Ishikawa (cell line): ENCODE data around the gene SPRED2.

Experiments used
- CEBPB ChIP-seq: IDR thresholded peaks from 2 replicates; pipeline ENCODE4 v1.6.1; 2012
- CREB1 ChIP-seq: IDR thresholded peaks from 2 replicates; pipeline ENCODE4 v1.6.1; 2012; ENCODE audit warnings: low read depth
- EGR1 ChIP-seq: IDR thresholded peaks from 2 replicates; pipeline ENCODE4 v1.6.1; 2012
- EP300 ChIP-seq: IDR thresholded peaks from 2 replicates; pipeline ENCODE4 v1.6.1; 2012; ENCODE audit warnings: borderline replicate concordance
- FOXM1 ChIP-seq: IDR thresholded peaks from 2 replicates; pipeline ENCODE4 v1.6.1; 2012; ENCODE audit warnings: low read depth, borderline replicate concordance
- NFIC ChIP-seq: IDR thresholded peaks from 2 replicates; pipeline ENCODE4 v1.6.1; 2012
- RAD21 ChIP-seq: IDR thresholded peaks from 2 replicates; pipeline ENCODE4 v1.6.1; 2012; ENCODE audit warnings: low read depth
- TAF1 ChIP-seq: IDR thresholded peaks from 2 replicates; pipeline ENCODE4 v1.6.1; 2012; ENCODE audit warnings: low read depth, mild to moderate bottlenecking
- TCF12 ChIP-seq: IDR thresholded peaks from 2 replicates; pipeline ENCODE4 v1.6.1; 2012; ENCODE audit warnings: low read depth
- TEAD4 ChIP-seq: IDR thresholded peaks from 2 replicates; pipeline ENCODE4 v1.6.1; 2012
- YY1 ChIP-seq: IDR thresholded peaks from 2 replicates; pipeline ENCODE4 v1.6.1; 2012; ENCODE audit warnings: low read depth
- ZBTB7A ChIP-seq: IDR thresholded peaks from 2 replicates; pipeline ENCODE4 v1.6.1; 2012; ENCODE audit warnings: low read depth
- TF ChIP-seq, protein P1 (sequence below): IDR thresholded peaks from 2 replicates; pipeline ENCODE4 v1.6.1; 2012
- TF ChIP-seq, protein P2 (sequence below): IDR thresholded peaks from 2 replicates; pipeline ENCODE4 v1.6.1; 2012; ENCODE audit warnings: low read depth, mild to moderate bottlenecking
- TF ChIP-seq, protein P3 (sequence below): IDR thresholded peaks from 2 replicates; pipeline ENCODE4 v1.6.1; 2012

SPRED2 gene

DNA sequence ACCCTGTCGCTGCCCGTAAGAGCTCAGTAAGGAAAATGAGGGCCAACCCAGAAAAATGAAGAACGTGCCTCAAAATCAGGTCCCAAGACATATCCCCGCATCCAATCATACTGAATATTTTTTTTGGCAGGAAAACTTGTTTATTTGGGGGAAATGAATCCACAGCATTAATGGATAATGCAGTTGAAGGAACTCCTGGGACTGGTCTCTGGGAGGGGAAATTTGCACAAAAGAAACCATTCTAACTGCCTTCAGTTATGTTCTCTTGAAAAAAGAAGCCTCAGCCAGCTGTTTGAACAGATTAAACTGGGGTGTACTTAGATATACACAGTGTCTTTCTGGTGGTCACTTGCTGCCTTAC lies 61.3 kb downstream of the SPRED2 start:
- TF ChIP-seq TAF1: no peak

DNA sequence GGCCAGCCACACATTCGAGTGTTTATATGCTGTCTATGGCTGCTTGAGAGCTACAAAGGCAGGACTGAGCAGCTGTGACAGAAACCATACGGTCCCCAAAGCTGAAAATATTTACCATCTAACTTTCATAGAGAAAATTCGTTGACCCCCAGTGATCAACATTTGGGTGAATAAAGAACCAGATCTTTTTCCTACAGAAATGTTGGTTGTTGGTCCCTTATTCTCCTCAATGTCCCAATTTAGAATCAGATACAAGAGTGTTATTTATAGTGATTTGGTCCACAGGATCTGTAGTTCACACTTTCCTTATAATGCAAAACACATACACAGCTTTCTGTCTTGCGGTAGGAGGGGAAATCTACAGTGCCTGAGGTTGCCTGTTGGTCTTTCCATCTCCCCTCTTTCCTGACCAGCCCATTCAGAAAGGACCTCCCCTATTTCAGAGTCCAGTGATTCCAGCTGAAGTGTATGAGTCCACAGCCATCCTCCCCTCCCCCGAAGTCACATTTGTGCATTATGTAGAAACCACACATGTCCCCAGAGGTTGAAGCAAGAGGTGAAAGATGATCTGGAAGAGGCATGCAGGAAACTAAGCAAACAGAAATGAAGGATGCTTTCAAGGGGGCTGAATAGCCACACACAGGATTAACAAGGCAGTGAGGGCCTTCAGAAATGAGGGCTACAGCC lies 61.9 kb downstream of the SPRED2 start:
- TF ChIP-seq EGR1 (no peak), FOXM1 (no peak), NFIC (no peak)
- TF ChIP-seq, protein P1, sequence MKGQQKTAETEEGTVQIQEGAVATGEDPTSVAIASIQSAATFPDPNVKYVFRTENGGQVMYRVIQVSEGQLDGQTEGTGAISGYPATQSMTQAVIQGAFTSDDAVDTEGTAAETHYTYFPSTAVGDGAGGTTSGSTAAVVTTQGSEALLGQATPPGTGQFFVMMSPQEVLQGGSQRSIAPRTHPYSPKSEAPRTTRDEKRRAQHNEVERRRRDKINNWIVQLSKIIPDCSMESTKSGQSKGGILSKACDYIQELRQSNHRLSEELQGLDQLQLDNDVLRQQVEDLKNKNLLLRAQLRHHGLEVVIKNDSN: no peak

DNA sequence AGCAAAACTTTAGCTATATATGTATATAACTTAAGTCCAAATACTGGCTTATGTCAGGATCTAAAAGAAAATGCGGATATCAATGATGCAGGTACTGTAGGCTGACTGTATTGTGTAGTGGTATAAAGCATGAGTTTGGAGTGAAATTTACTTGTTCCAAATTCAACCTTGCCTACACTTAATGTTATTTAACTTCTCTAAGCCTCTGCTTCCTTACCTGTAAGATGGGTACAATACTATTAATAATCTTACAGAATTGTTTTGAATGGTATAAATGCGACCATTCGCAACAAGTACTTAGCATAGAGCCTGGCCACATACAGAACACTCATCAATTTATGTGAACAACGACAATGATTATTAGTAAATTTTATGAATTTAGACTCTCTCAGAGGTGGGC lies 62.4 kb downstream of the SPRED2 start:
- TF ChIP-seq NFIC: no peak

DNA sequence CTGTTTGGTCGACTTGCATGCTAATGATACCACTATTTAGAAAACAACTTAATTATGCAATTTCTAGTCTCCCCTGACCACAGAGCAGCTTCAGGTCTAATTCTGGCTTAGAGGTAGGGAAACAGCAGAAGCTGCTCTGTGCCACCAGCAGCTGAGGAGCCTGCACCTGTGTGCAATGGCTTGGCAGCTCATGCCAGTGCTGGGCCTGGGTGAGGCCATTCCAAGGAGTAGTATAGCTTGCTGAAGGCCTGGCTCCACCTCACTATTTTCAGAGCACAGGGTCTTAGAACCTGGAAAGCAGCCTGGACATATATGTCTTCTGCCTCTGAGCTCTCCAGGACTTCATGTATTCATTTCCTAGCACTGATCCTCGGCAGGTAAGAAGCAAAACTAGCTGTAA lies 62.8 kb downstream of the SPRED2 start:
- TF ChIP-seq TCF12 (no peak), YY1 (no peak), FOXM1 (no peak), ZBTB7A (no peak), EGR1 (no peak), RAD21 (no peak), EP300 (no peak), CEBPB (no peak), NFIC (no peak), TAF1 (no peak), CREB1 (no peak)
- TF ChIP-seq, protein P2, sequence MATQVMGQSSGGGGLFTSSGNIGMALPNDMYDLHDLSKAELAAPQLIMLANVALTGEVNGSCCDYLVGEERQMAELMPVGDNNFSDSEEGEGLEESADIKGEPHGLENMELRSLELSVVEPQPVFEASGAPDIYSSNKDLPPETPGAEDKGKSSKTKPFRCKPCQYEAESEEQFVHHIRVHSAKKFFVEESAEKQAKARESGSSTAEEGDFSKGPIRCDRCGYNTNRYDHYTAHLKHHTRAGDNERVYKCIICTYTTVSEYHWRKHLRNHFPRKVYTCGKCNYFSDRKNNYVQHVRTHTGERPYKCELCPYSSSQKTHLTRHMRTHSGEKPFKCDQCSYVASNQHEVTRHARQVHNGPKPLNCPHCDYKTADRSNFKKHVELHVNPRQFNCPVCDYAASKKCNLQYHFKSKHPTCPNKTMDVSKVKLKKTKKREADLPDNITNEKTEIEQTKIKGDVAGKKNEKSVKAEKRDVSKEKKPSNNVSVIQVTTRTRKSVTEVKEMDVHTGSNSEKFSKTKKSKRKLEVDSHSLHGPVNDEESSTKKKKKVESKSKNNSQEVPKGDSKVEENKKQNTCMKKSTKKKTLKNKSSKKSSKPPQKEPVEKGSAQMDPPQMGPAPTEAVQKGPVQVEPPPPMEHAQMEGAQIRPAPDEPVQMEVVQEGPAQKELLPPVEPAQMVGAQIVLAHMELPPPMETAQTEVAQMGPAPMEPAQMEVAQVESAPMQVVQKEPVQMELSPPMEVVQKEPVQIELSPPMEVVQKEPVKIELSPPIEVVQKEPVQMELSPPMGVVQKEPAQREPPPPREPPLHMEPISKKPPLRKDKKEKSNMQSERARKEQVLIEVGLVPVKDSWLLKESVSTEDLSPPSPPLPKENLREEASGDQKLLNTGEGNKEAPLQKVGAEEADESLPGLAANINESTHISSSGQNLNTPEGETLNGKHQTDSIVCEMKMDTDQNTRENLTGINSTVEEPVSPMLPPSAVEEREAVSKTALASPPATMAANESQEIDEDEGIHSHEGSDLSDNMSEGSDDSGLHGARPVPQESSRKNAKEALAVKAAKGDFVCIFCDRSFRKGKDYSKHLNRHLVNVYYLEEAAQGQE: no peak
- TF ChIP-seq, protein P1: no peak
- TF ChIP-seq, protein P3, sequence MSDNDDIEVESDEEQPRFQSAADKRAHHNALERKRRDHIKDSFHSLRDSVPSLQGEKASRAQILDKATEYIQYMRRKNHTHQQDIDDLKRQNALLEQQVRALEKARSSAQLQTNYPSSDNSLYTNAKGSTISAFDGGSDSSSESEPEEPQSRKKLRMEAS: no peak

DNA sequence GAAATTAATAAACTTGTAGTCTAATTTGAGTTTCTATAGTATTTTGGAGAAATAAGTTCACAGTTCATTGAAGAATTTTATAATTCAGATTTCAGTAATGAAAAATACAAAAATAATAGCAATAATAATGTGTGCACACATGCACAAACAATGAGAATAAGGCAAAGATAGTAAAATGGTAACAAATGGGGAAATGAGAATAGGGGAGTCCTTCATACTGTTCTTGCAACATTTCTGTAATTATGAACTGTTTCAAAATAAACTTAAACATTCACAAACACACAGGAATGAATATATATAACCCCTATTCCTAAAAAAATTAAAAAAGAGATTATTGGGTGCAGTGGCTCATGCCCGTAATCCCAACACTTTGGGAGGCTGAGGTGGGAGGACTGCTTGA lies 63.9 kb downstream of the SPRED2 start:
- TF ChIP-seq YY1 (no peak), TAF1 (no peak), CREB1 (no peak), TCF12 (no peak), NFIC (no peak), ZBTB7A (no peak), CEBPB (no peak), FOXM1 (no peak), RAD21 (no peak), EGR1 (no peak), EP300 (no peak), TEAD4 (no peak)
- TF ChIP-seq, protein P3: no peak
- TF ChIP-seq, protein P2: no peak
- TF ChIP-seq, protein P1: no peak

DNA sequence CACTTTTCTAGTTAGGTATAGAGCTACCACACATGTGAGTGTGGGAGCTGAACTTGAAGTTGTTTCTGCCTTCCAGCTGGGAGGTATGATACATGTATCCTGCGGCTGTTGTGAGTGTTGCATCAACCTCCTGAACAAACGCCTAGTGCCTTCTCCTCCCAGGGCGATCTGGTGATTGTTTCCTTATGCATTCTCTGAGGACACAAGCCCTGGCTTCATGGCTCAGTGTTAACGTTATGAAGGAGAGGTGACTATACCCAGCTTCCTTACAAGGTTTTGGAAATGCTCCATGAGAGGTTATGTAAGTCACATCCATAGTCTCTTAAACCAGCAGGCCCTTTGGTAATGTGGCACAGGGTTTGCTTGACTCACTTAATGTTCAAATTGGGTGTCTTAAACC lies 64.9 kb downstream of the SPRED2 start:
- TF ChIP-seq, protein P3: no peak
- TF ChIP-seq, protein P1: no peak
- TF ChIP-seq TAF1: no peak
- TF ChIP-seq EP300: no peak
